ENCODE measurements around the gene PAQR9. TPM values are rescaled to one million over a fixed set of nuclear protein-coding genes. Genes with fewer than 3 reads are reported as not detected.

PAQR9 gene
- total RNA-seq, 1 experiment from 2014 or later = not detected

DNA sequence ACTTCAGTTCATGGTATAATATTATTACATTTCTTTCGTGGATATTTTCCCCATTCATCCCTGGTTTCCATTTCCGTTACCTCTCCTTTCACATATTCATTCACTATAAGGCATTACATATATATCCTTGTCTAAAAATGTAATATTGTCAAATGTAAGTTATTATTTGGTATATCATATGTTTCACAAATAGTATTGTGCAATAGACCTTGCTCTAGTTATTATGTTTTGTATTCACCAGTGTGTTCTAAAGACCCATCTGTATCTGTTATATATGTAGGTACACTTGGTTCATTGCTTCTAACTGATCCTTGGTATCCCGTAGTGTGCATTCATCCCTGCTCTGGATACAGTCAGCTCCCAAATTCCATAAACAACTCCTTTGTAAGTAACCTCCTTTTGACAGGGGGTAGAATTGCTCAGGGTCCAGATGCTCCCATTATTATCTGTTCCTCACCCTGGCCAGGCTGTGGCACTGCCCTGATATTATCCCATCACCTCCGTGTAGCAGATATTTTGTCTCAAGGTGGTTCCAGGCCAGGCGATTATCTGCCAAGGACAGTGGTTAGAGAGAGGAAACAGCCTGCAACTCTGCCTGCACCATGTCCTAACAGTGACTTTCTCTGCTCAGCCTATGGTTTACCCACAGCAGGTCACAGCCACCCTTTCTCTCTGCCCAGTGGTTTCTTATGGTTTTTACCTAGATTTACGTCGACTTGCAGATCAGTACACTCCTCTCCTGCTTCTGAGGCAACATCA lies 29.2 kb downstream of the PAQR9 start:
- DNase-seq (ENCODE audit: low spot score) = no peak
- in situ Hi-C loops (cut with HindIII; ENCODE audit: low sequenced_read_pairs) = no loop called here

DNA sequence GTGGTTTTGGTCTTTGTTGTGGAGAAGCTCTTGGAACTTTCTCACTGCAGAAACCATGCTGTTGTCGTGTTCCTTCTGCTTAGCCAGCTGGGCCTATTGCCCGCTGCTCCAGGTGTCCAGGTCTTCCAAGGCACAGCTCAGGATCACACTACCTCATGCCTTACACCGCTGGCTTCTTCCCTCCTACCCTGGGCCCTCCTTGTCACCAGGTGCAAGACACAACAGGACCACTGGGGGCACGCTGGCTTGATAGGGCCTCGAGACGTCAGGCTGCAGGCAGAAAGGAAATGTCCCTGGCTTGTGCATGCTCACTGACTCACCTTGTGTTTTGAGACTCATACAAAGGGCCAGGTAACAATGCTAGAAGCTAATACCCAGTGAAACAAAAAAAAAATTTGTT lies 32.3 kb downstream of the PAQR9 start:
- DNase-seq (ENCODE audit: low spot score) = no peak
- in situ Hi-C loops (cut with HindIII; ENCODE audit: low sequenced_read_pairs) = no loop called here

DNA sequence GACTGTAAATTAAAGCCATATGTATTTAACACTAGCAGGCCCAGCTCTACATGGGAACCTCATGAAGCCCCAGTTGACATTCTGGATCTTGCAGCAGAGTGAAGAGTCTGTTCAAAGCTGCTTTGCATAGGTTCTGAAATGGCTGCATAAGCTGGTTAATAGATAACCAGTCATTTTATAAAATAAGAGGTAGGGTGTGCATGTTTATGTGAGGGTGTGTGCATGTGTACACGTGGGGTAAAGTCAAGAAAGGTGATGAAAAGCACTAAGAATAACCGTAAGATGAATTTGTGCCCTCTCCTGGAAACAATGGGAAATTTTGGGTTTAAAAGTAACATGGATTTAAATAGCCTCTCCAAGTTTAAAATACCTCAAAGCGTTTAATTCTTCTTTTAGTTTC lies 33.0 kb downstream of the PAQR9 start:
- DNase-seq (ENCODE audit: low spot score) = no peak
- in situ Hi-C loops (cut with HindIII; ENCODE audit: low sequenced_read_pairs) = no loop called here

DNA sequence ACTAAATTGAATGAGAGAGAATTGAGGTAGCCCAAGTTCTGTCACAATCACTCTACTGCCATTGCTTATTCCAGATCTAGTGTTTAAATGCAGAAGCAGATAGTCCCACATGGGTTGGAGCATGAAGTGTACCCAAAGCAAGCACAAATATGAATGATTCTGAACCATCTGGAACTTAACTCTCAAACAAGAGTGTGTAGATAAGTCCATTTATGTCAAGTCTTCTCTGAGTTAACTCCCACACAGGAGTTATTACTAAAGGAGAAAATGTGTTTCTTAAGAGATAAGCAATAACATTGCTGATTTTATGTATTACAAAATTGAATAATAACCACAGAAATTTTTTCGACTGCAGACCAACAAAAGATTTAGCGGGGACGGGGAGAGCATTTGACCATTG lies 33.6 kb downstream of the PAQR9 start:
- DNase-seq (ENCODE audit: low spot score) = no peak
- in situ Hi-C loops (cut with HindIII; ENCODE audit: low sequenced_read_pairs) = no loop called here

DNA sequence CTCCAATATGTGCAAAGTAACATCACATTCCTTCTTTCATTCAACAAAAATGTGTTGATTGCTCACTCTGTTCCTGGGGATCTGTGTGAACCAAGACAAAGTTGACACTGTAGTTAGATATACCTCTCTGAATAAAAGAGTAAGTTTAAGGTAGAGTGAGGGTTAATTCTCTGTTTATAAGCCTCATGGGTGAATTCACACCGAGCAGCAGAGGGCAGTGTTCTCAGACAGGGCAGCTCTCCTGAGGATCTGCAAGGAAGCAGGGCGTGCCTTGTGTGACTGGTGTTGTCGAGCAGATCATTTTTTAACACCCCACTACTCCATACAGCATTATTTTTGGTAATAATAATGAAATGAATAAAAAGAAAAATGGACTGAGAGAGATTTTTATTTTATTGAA lies 34.4 kb downstream of the PAQR9 start:
- in situ Hi-C loops (cut with HindIII; ENCODE audit: low sequenced_read_pairs) = no loop called here
- DNase-seq (ENCODE audit: low spot score) = peak; percentile 5

DNA sequence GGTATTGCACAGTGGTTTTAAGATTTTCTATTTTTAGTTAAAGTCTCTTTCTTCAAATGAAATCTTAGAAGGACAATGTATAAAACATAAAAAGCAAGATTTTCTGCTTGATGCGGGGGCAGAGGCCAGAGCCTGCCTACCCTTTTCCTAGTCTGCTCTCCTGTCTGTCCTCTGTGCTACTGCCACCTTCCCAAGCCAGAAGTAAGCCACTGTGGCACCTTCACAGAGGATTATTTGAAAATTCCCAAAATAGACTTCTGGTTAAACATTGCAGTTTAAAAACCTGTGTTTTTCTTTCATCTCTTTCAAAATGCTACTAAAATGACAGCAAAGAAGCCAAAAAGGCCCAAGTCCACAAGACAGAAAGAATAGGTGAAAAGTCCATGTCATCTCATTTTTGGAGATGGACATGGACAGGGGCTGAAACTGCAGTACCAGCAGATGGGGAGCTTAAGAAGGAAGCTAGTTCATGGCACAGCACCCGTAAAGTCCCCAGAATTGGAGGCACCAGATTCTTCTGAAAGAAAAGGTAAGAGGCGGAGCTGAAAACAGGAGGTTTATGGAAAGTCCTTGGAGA lies 37.0 kb downstream of the PAQR9 start:
- in situ Hi-C loops (cut with HindIII; ENCODE audit: low sequenced_read_pairs) = no loop called here
- no peak for DNase-seq (ENCODE audit: low spot score)

DNA sequence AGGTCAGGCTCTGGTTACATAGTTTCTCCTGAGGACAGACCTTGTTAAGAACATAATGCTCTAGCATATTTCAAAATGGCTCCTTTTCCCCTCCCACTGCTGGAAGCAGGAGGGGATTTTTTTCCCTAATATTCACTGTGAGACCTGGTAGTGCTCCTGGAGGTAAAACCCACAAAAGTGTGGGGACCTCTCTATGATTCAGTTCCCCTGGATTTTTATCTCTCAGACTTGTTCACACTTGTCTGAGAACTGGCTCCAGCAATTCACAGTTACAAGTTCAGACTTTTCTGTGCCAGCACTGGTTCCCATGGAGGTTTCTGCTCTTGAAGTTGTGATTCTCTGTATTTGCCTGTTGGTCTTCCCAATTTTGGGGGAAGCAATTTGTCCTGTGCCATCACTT lies 38.3 kb downstream of the PAQR9 start:
- DNase-seq (ENCODE audit: low spot score) = no peak
- in situ Hi-C loops (cut with HindIII; ENCODE audit: low sequenced_read_pairs) = no loop called here

DNA sequence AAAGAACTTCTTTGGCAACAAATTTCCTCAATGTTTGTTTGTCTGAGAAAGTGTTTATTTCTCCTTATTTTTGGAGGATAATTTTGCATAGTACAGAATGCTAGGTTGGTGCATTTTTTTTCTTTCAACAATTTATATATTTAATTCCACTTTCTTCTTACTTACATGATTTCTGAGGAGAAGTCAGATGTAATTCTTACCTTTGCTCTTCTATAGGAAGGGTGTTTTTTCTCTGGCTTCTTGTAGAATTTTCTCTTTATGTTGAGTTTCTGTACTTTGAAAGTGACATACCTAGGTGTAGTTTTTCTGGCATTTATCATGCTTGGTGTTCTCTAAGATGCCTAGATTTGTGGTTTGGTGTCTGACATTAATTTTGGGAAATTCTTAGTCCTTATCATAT lies 39.8 kb downstream of the PAQR9 start:
- in situ Hi-C loops (cut with HindIII; ENCODE audit: low sequenced_read_pairs) = no loop called here
- no peak for DNase-seq (ENCODE audit: low spot score)

DNA sequence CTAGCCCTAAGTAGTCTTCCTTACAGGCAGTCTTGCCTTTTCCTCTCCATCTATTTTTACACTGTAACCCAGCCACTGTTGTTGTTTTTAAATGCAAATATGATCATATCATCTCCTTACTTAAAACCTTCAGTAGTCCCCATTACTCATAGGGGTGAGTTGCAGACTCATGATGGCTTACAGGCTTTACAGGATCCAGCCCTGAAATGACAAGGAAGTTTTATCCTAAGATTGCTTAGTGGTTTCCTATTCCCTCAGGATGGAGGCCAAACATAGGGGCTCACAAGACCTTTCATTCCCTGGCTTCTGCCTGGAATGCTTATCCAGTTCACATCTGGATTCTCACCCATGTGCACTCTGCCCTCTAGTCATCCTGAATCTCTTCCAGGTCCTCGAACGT lies 46.9 kb downstream of the PAQR9 start:
- no peak for DNase-seq (ENCODE audit: low spot score)
- in situ Hi-C loops (cut with HindIII; ENCODE audit: low sequenced_read_pairs) = no loop called here

DNA sequence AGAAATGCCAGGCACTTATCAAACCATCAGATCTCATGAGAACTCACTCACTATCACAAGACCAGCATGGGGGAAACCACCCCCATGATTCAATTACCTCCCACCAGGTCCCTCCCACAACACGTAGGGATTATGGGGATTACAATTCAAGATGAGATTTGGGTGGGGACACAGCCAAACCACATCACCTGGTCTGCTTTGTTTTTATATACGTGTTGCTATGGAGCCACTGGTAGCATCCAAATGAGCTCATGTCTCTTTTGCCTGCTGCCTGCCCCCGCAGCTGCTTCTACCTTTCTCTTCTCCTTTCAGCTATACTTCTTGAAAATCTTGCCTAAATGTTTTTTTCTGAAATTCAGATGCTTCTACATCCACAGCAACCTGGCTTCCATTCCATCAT lies 47.8 kb downstream of the PAQR9 start:
- in situ Hi-C loops (cut with HindIII; ENCODE audit: low sequenced_read_pairs) = no loop called here
- no peak for DNase-seq (ENCODE audit: low spot score)

DNA sequence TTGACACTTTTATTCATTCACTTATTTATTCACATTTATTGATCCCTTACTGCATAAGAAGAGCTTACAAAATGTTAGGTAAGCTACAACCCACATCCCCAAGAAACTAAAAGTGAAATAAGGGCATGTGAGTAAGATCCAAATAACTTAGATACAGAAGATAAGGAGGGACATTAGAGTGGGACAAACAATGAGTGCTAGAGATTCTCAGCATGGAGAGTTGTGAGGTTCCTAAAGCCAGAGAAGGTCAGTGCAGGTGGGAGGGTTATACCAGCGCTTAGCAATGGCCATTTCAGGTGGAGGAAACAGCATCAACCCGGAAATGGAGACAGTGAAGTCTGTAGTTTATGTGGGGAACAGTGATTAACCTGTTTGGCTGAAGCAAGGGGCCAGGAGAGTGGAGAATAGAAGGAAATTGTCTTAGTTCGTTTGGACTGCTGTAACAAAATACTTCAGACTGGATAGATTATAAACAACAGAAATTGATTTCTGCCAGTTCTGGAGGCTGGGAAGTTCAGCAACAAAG lies 49.1 kb downstream of the PAQR9 start:
- no peak for DNase-seq (ENCODE audit: low spot score)
- in situ Hi-C loops (cut with HindIII; ENCODE audit: low sequenced_read_pairs) = no loop called here

DNA sequence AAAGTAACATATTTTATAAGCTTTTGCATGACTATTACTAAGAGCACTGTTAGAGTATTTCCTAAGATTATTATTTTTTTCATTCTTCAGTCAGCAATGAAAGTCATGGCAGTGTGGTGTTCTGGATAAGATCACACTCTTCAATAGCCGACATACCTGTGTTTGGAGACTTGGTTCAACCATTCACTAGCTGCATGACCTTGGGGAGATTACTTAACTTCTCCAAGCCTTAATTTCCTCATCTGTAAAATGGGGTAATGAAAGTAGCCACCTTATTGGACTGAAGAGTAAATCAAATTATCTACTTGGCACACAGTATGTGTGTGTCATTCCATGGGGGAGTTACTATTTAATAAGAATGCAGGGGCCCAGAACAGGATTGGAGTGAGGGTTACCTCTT lies 50.0 kb downstream of the PAQR9 start:
- no peak for DNase-seq (ENCODE audit: low spot score)

DNA sequence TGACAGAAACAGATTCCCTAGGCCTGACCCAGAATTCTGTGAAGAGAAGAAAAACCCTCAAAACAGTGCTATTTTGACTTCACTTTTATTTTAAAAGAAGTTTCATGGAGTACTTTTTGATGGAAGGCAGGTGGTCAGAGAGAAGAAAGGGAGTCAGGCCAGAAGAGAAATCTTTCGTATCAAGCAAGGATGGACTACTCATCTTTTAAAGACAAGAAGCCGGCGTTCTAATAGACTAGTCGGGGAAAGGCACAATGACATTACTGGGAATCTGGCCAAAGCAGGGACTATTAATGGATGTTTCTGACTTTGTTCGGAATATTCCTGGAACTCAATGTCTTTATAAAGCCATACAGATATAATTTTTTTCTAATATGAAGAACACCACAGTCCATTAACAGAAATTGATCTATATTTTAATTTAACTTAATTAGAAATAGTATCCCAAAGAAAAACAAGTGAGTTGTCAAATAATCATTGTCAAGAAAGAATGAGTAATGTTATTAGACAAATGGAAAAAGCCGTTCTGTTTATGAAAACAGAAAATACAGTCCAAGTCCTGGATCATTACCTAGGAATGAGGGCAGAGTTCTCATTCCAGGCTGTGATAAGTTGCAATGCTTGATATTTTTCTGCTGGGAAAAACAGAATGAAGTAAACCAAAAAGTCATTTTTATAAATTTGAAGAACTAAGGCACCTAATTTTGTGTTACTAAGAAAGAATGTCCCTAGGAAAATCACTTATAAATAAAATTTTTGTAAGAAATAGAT lies 50.9 kb downstream of the PAQR9 start:
- in situ Hi-C loops (cut with HindIII; ENCODE audit: low sequenced_read_pairs) = no loop called here
- no peak for DNase-seq (ENCODE audit: low spot score)

More for the DNA sequence above, 50.0 kb downstream of the PAQR9 start:
- in situ Hi-C loops (cut with HindIII; ENCODE audit: low sequenced_read_pairs) = no loop called here

Other genes starting within 250 kb of the PAQR9 start
- 27.6 and 56.0 TPM in 2 replicates for gene TRPC1, start 239.6 kb downstream of the PAQR9 start, total RNA-seq (2014; rRNA removed; shearing (Covaris generic))
- 13.0 and 36.6 TPM in 2 replicates for gene PCOLCE2, start 74.6 kb downstream of the PAQR9 start, total RNA-seq (2014; rRNA removed; shearing (Covaris generic))
- gene U2SURP, start 37.9 kb upstream of the PAQR9 start, total RNA-seq (2014; rRNA removed; shearing (Covaris generic)) = 67.8 and 97.3 TPM in 2 replicates
- gene CHST2, start 156.1 kb upstream of the PAQR9 start, total RNA-seq (2014; rRNA removed; shearing (Covaris generic)) = 3.5 and 4.7 TPM in 2 replicates

Measured in G401 (cell line).